Liver (tissue), 9 donors: ENCODE data around the gene NFYB. TPM values are rescaled to one million over a fixed set of nuclear protein-coding genes. Genes with fewer than 3 reads are reported as not detected.
"Not testable (repeated sequence)": the region's sequence is repeated elsewhere in the genome, so short reads cannot be mapped to it uniquely, and the experiment has no call there.

ENCODE experiments used
- DNase-seq: peaks from one replicate; pipeline ENCODE4 v3.0.0-alpha.2; 2017; ENCODE audit warnings: low spot score
- H3K27ac ChIP-seq, 2 donors: one replicate each; pipeline ENCODE4 v1.7.0; 2013; ENCODE audit warnings: inconsistent platforms in 2 of 2, low read length in 2 of 2, control low read depth in 1 of 2, low read depth in 1 of 2, mild to moderate bottlenecking in 1 of 2
- H3K27me3 ChIP-seq, 4 donors: one replicate each; pipeline versions ENCODE4 v1.6.1 to v1.7.0; 2013; ENCODE audit warnings: low read length in 3 of 4, inconsistent platforms in 1 of 4, mild to moderate bottlenecking in 1 of 4, moderate library complexity in 1 of 4; ENCODE audit not compliant: control insufficient read depth in 4 of 4, insufficient read depth in 4 of 4
- H3K36me3 ChIP-seq, 4 donors: one replicate each; pipeline versions ENCODE4 v1.6.1 to v1.7.0; 2013; ENCODE audit warnings: low read length in 3 of 4, mild to moderate bottlenecking in 3 of 4, low read depth in 1 of 4, moderate library complexity in 1 of 4; ENCODE audit not compliant: control insufficient read depth in 4 of 4, insufficient read depth in 3 of 4
- H3K4me1 ChIP-seq, 4 donors: one replicate each; pipeline versions ENCODE4 v1.6.1 to v1.7.0; 2013; ENCODE audit warnings: low read length in 3 of 4, mild to moderate bottlenecking in 3 of 4, moderate library complexity in 1 of 4; ENCODE audit not compliant: control insufficient read depth in 4 of 4, insufficient read depth in 4 of 4
- H3K4me3 ChIP-seq, 3 donors: one replicate each; pipeline versions ENCODE4 v1.6.1 to v1.7.0; 2013; ENCODE audit warnings: low read length in 3 of 3, control low read depth in 1 of 3, low read depth in 1 of 3, mild to moderate bottlenecking in 1 of 3
- H3K9ac ChIP-seq, 2 donors: one replicate each; pipeline ENCODE4 v1.7.0; 2013; ENCODE audit warnings: low read length in 2 of 2, mild to moderate bottlenecking in 2 of 2, moderate library complexity in 2 of 2, control low read depth in 1 of 2, low read depth in 1 of 2
- H3K9me3 ChIP-seq, 4 donors: one replicate each; pipeline versions ENCODE4 v1.6.1 to v1.7.0; 2013; ENCODE audit warnings: low read length in 3 of 4; ENCODE audit not compliant: control insufficient read depth in 4 of 4
- CTCF ChIP-seq: fragments of 150-350 bp; IDR thresholded peaks from 2 replicates; pipeline ENCODE4 v1.5.1; 2017; ENCODE audit warnings: improper control_type of control experiment, low read depth, low read length; ENCODE audit not compliant: missing input control
- FOXA1 ChIP-seq: IDR thresholded peaks from 2 replicates; pipeline ENCODE4 v1.6.1; 2016; ENCODE audit warnings: antibody characterized with exemption
- FOXA2 ChIP-seq: IDR thresholded peaks from 2 replicates; pipeline ENCODE4 v1.6.1; 2016; ENCODE audit warnings: antibody characterized with exemption
- GABPA ChIP-seq, 2 donors: IDR thresholded peaks in 1 of 2; conservative IDR thresholded peaks in 1 of 2; 2 replicates each; pipeline ENCODE4 v1.6.1; 2016; ENCODE audit warnings: antibody characterized with exemption in 2 of 2, mild to moderate bottlenecking in 1 of 2, moderate library complexity in 1 of 2
- HNF4A ChIP-seq, 2 donors: conservative IDR thresholded peaks; 2 replicates each; pipeline ENCODE4 v1.6.1; 2016; ENCODE audit warnings: antibody characterized with exemption in 2 of 2, mild to moderate bottlenecking in 2 of 2
- HNF4G ChIP-seq: IDR thresholded peaks from 2 replicates; pipeline ENCODE4 v1.6.1; 2016; ENCODE audit warnings: antibody characterized with exemption
- MAX ChIP-seq: IDR thresholded peaks from 2 replicates; pipeline ENCODE4 v1.6.1; 2016; ENCODE audit warnings: antibody characterized with exemption
- NR2F2 ChIP-seq: IDR thresholded peaks from 2 replicates; pipeline ENCODE4 v1.6.1; 2016; ENCODE audit warnings: antibody characterized with exemption
- RAD21 ChIP-seq, 2 donors: IDR thresholded peaks; 2 replicates each; pipeline ENCODE4 v1.6.1; 2016; ENCODE audit warnings: antibody characterized with exemption in 2 of 2, mild to moderate bottlenecking in 2 of 2
- SP1 ChIP-seq: IDR thresholded peaks from 2 replicates; pipeline ENCODE4 v1.6.1; 2018; ENCODE audit warnings: antibody characterized with exemption, mild to moderate bottlenecking
- TAF1 ChIP-seq: conservative IDR thresholded peaks from 2 replicates; pipeline ENCODE4 v1.6.1; 2016; ENCODE audit warnings: antibody characterized with exemption, mild to moderate bottlenecking
- YY1 ChIP-seq: IDR thresholded peaks from 2 replicates; pipeline ENCODE4 v1.6.1; 2016; ENCODE audit warnings: antibody characterized with exemption, mild to moderate bottlenecking
- ZBTB33 ChIP-seq: IDR thresholded peaks from 2 replicates; pipeline ENCODE4 v1.6.1; 2016; ENCODE audit warnings: antibody characterized with exemption
- WGBS: extraction: QIAGEN DNeasy Blood & Tissue Kit; methylation state at CpG from one replicate; pipeline ENCODE4 v1.1.7; 2013; 5-methylcytosine and 5-hydroxymethylcytosine counted together
- polyA plus RNA-seq, 2 donors: library from polyadenylated mRNA; stranded (reverse) in 1 of 2; unstranded in 1 of 2; fragments of 200-250 nt in 1 of 2; fragments of >200 nt in 1 of 2; fragmentation: Nextera tagmentation in 1 of 2; extraction: Ambion mirVana in 1 of 2; gene quantifications; one replicate each; pipeline versions ENCODE4 v1.2.1 to v1.2.3, GENCODE V29; 2013 to 2015
- total RNA-seq, 2 donors: library from RNA; depleted of rRNA; stranded (reverse); fragments of >200 nt; gene quantifications; one replicate each; pipeline ENCODE4 v1.2.3, GENCODE V29; 2014
- TF ChIP-seq, protein P1 (sequence below): IDR thresholded peaks from 2 replicates; pipeline ENCODE4 v1.6.1; 2016; ENCODE audit warnings: antibody characterized with exemption, mild to moderate bottlenecking
- donor health status: healthy.
- donor health status: healthy.
- donor health status: healthy.
- donor health status: healthy.
- donor health status: healthy.

The NFYB gene
- total and polyA plus RNA-seq, 4 donors = 7.6 to 14.6 (median 11.5) TPM

DNA sequence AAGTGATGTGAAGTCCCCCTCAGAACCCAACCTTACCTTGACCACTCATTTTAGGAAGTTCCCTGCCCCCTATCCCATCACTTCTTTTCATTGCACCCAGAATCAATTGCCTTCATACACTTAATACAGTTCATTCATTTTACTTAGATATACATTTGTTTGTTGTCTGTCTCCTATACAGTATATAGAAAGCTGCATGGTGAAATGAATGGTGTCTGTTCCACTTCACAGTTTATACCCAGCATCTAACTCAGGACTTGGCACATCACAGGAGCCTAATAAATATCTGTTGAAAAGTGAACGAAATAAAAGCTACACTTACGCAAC lies 39.3 kb upstream of the NFYB start:
- H3K4me1 ChIP-seq = no peaks in the 10 kb centered on the region
- no peak overlapping the region for H3K9ac ChIP-seq
- DNase-seq = no peak
- WGBS = 49% methylated on average over 2 of the region's 2 CpGs
- no peak overlapping the region for H3K27ac ChIP-seq
- no peaks in the 10 kb centered on the region for H3K9me3 ChIP-seq
- no peak overlapping the region for H3K4me3 ChIP-seq
- no peaks in the 10 kb centered on the region for H3K27me3 ChIP-seq
- TF ChIP-seq, protein P1, sequence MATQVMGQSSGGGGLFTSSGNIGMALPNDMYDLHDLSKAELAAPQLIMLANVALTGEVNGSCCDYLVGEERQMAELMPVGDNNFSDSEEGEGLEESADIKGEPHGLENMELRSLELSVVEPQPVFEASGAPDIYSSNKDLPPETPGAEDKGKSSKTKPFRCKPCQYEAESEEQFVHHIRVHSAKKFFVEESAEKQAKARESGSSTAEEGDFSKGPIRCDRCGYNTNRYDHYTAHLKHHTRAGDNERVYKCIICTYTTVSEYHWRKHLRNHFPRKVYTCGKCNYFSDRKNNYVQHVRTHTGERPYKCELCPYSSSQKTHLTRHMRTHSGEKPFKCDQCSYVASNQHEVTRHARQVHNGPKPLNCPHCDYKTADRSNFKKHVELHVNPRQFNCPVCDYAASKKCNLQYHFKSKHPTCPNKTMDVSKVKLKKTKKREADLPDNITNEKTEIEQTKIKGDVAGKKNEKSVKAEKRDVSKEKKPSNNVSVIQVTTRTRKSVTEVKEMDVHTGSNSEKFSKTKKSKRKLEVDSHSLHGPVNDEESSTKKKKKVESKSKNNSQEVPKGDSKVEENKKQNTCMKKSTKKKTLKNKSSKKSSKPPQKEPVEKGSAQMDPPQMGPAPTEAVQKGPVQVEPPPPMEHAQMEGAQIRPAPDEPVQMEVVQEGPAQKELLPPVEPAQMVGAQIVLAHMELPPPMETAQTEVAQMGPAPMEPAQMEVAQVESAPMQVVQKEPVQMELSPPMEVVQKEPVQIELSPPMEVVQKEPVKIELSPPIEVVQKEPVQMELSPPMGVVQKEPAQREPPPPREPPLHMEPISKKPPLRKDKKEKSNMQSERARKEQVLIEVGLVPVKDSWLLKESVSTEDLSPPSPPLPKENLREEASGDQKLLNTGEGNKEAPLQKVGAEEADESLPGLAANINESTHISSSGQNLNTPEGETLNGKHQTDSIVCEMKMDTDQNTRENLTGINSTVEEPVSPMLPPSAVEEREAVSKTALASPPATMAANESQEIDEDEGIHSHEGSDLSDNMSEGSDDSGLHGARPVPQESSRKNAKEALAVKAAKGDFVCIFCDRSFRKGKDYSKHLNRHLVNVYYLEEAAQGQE = no peak
- TF ChIP-seq GABPA (IDR thresholded peaks at IDR 0.05 in 1 of 2, conservative IDR thresholded peaks at IDR 0.05 in 1 of 2) = no peak
- no peak for TF ChIP-seq YY1
- TF ChIP-seq SP1 = no peak
- no peak for TF ChIP-seq TAF1
- no peak for TF ChIP-seq HNF4A (conservative IDR thresholded peaks at IDR 0.05)
- TF ChIP-seq FOXA2 = no peak
- no peaks in the 10 kb centered on the region for H3K36me3 ChIP-seq

- no peaks in the 10 kb centered on the region for H3K27me3 ChIP-seq
- no peaks in the 10 kb centered on the region for H3K36me3 ChIP-seq
- TF ChIP-seq FOXA1 (no peak), TAF1 (no peak), YY1 (no peak), SP1 (no peak), NR2F2 (no peak), MAX (no peak), HNF4G (no peak), CTCF (no peak), ZBTB33 (no peak), FOXA2 (no peak), RAD21 (IDR thresholded peaks at IDR 0.05) (no peak), HNF4A (conservative IDR thresholded peaks at IDR 0.05) (no peak)
- TF ChIP-seq, protein P1 = no peak
- H3K9ac ChIP-seq = no peak overlapping the region
- WGBS = 88% methylated on average over 10 of the region's 10 CpGs
- no peak for DNase-seq
- H3K27ac ChIP-seq = no peak overlapping the region
- no peaks in the 10 kb centered on the region for H3K9me3 ChIP-seq
- H3K4me3 ChIP-seq = no peak overlapping the region
- no peaks in the 10 kb centered on the region for H3K4me1 ChIP-seq
Measured at GRCh38 chr12:104175726-104176247, 37.8 kb upstream of the NFYB start.

DNA sequence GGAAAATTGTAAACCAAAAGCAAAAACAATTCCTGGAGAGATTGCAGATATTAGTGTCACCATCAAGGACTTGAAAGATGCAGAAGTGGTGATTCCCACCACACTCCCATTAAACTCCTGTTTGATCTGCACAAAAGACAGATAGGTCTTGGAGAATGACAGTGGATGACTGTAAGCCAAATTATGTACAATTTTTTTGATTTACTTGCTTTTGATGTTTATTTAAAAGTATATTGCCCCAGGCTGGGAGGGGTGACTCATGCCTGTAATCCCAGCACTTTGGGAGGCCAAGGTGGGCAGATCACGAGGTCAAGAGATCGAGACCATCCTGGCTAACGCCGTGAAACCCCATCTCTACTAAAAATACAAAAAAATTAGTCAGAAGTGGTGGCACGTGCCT lies 35.8 kb upstream of the NFYB start:
- H3K9ac ChIP-seq, H3K4me1 ChIP-seq, H3K27ac ChIP-seq, H3K36me3 ChIP-seq, DNase-seq, H3K4me3 ChIP-seq, H3K27me3 ChIP-seq, H3K9me3 ChIP-seq: not testable (repeated sequence)
- WGBS = 92% methylated on average over 5 of the region's 5 CpGs
